ENCODE data around the gene PLCB1. TPM values are rescaled to one million over a fixed set of nuclear protein-coding genes. Genes with fewer than 3 reads are reported as not detected.
A peak's percentile ranks its signal among the peaks of the same experiment; 100 is the strongest.

Gene PLCB1
- total RNA-seq, 1 donor: 46.5 TPM

- no peak overlapping the region for H3K4me3 ChIP-seq (ENCODE audit: low read depth, low read length)
- no peak for DNase-seq (ENCODE audit: low read depth)
- TF ChIP-seq CTCF (IDR thresholded peaks at IDR 0.05; ENCODE audit: insufficient read depth, low read length): no peak
Observed at GRCh38 chr20:8205996-8206395, 73.9 kb downstream of the PLCB1 start.

GRCh38 chr20:8208226-8208625 lies 76.2 kb downstream of the PLCB1 start:
- TF ChIP-seq CTCF (IDR thresholded peaks at IDR 0.05; ENCODE audit: insufficient read depth, low read length): no peak
- no peak for DNase-seq (ENCODE audit: low read depth)
- no peak overlapping the region for H3K4me3 ChIP-seq (ENCODE audit: low read depth, low read length)

GRCh38 chr20:8209061-8209460 lies 77.0 kb downstream of the PLCB1 start:
- DNase-seq (ENCODE audit: low read depth): peak; percentile 43
- H3K4me3 ChIP-seq (ENCODE audit: low read depth, low read length): no peak overlapping the region
- no peak for TF ChIP-seq CTCF (IDR thresholded peaks at IDR 0.05; ENCODE audit: insufficient read depth, low read length)

- no peak for DNase-seq (ENCODE audit: low read depth)
- H3K4me3 ChIP-seq (ENCODE audit: low read depth, low read length): no peak overlapping the region
- no peak for TF ChIP-seq CTCF (IDR thresholded peaks at IDR 0.05; ENCODE audit: insufficient read depth, low read length)
Observed at GRCh38 chr20:8210749-8211148, 78.7 kb downstream of the PLCB1 start.

- H3K4me3 ChIP-seq (ENCODE audit: low read depth, low read length): no peak overlapping the region
- TF ChIP-seq CTCF (IDR thresholded peaks at IDR 0.05; ENCODE audit: insufficient read depth, low read length): no peak
- DNase-seq (ENCODE audit: low read depth): no peak
Observed at GRCh38 chr20:8212286-8212685, 80.2 kb downstream of the PLCB1 start.

GRCh38 chr20:8213270-8213669 lies 81.2 kb downstream of the PLCB1 start:
- no peak overlapping the region for H3K4me3 ChIP-seq (ENCODE audit: low read depth, low read length)
- DNase-seq (ENCODE audit: low read depth): no peak
- no peak for TF ChIP-seq CTCF (IDR thresholded peaks at IDR 0.05; ENCODE audit: insufficient read depth, low read length)

GRCh38 chr20:8213831-8214587 lies 81.9 kb downstream of the PLCB1 start:
- TF ChIP-seq CTCF (IDR thresholded peaks at IDR 0.05; ENCODE audit: insufficient read depth, low read length): no peak
- DNase-seq (ENCODE audit: low read depth): no peak
- no peak overlapping the region for H3K4me3 ChIP-seq (ENCODE audit: low read depth, low read length)
